ENCODE measurements around the gene FRMD4A. TPM values are rescaled to one million over a fixed set of nuclear protein-coding genes. Genes with fewer than 3 reads are reported as not detected.
A peak's percentile ranks its signal among the peaks of the same experiment; 100 is the strongest.
"Not testable (repeated sequence)": the region's sequence is repeated elsewhere in the genome, so short reads cannot be mapped to it uniquely, and the experiment has no call there.

Gene FRMD4A
- total RNA-seq, 2 donors from 2014 or later: 1.5 to 2.1 TPM

DNA sequence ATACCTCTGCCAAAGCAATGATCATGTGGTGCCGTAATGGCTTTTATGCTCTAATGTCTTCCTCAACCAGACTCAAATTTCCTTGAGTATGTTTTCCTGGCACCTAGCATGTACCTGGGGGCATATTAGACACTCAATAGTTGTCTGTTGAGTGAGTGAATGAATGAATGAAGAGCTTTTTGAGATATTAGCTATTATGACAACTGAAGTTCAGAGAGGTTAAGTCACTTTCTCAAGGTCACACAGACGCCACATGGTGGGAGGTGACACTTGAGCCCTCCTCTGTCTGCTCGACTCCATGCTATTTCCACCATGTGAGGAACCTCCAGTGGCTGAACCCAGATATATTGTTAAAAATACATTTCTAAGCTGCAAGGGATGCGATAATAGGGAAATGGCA is 611.9 kb downstream of the FRMD4A start:
- Mint-ChIP-seq H3K36me3 (no peaks in the 10 kb centered on the region), H3K9me3 (no peaks in the 10 kb centered on the region), H3K4me1 (ENCODE audit: low read depth in 2 of 2) (peaks cover 6 to 16% of the 10 kb centered on the region in 2 donors), H3K4me3 (no peak overlapping the region), H3K27me3 (peaks cover 22 to 29% of the 10 kb centered on the region in 2 donors), H3K27ac (no peak overlapping the region)
- DNase-seq (ENCODE audit: low spot score): no peak
- no peak for ATAC-seq

DNA sequence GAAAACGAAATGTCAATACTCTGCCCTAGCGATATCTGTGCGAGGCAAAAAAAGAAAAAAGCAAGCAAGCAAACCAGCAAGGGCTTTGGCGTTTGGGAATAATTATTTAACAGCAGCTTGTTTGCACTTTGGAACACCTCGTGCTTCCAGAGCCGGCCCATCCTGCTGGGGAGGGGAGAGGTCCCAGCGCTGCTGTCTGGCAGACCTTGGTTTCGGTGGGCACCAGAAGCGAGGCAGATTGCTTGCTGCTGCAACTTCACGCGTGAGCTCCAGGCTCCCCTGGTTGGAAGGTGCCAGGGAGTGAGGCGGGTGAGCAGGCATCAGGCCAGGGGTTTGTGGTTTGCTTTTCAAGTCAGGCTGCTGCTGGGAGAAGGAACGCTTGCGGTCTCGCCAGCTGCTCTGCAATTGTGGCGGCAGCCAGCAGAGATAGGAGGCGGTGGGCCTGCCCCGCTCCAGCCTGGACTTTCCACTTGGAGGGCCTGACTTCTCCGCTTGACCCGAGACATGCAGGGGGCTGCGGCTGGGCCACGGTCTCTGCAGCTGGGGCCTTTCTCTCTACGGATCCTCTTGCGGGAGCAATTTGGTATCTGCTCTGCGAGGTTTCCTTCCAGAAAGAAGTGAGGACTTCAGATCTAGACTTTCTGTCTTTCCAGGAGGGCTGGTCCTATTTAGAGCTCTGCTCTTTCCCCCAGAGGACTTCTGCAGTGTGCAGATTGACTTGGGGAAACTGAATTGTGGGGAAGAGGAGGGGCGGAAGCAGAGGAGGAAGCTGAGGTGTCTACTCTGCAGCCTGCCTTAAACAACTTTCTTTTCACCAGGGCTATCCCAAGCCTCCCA is 612.6 kb downstream of the FRMD4A start:
- peak overlapping the region; percentile 44 for H3K4me3 Mint-ChIP-seq

DNA sequence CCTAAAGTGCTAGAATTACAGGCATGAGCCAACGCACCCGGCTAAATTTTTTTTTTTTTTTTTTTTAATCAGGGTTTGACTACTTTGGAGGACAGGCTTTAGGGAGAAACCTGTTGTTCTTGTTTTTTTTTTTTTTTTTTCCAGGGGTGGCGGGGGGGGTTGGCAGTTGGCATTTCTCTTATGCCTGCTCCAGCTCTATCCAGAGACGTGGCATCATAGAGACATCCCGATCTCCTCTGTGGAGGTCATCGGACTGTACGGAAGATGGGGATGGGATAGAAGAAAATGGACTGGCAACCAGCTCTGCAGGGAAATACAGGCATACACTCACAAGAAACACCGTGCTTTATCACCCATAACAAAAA is 613.2 kb downstream of the FRMD4A start:
- peaks cover 12 to 21% of the 10 kb centered on the region in 2 donors for H3K27me3 Mint-ChIP-seq
- no peaks in the 10 kb centered on the region for H3K36me3 Mint-ChIP-seq
- peaks cover 6 to 18% of the 10 kb centered on the region in 2 donors for H3K4me1 Mint-ChIP-seq (ENCODE audit: low read depth in 2 of 2)
- peak overlapping the region; percentile 44 for H3K4me3 Mint-ChIP-seq
- no peaks in the 10 kb centered on the region for H3K9me3 Mint-ChIP-seq
- DNase-seq (ENCODE audit: low spot score) (no peak), ATAC-seq (no peak)
- no peak overlapping the region for H3K27ac Mint-ChIP-seq

More for the DNA sequence above, 612.6 kb downstream of the FRMD4A start:
- DNase-seq (ENCODE audit: low spot score): no peak
- Mint-ChIP-seq H3K4me1 (ENCODE audit: low read depth in 2 of 2) (peaks cover 6 to 13% of the 10 kb centered on the region in 2 donors), H3K36me3 (no peaks in the 10 kb centered on the region), H3K27ac (no peak overlapping the region), H3K27me3 (peaks cover 15 to 22% of the 10 kb centered on the region in 2 donors), H3K9me3 (no peaks in the 10 kb centered on the region)
- ATAC-seq: peak; percentile 35 to 66

GRCh38 chr10:13716081-13717071 is 614.3 kb downstream of the FRMD4A start:
- no peaks in the 10 kb centered on the region for H3K36me3 Mint-ChIP-seq
- H3K27me3 Mint-ChIP-seq: peaks cover 12 to 17% of the 10 kb centered on the region in 2 donors
- peaks cover 6 to 21% of the 10 kb centered on the region in 2 donors for H3K4me1 Mint-ChIP-seq (ENCODE audit: low read depth in 2 of 2)
- no peaks in the 10 kb centered on the region for H3K9me3 Mint-ChIP-seq
- no peak overlapping the region for H3K4me3 Mint-ChIP-seq
- H3K27ac Mint-ChIP-seq: no peak overlapping the region
- no peak for DNase-seq (ENCODE audit: low spot score)
- no peak for ATAC-seq

GRCh38 chr10:13715596-13715995 is 615.1 kb downstream of the FRMD4A start:
- not testable (repeated sequence) for H3K27ac Mint-ChIP-seq; H3K36me3 Mint-ChIP-seq; H3K9me3 Mint-ChIP-seq; ATAC-seq; DNase-seq (ENCODE audit: low spot score); H3K4me3 Mint-ChIP-seq
- Mint-ChIP-seq H3K4me1 (ENCODE audit: low read depth in 2 of 2) (peaks cover 6 to 21% of the 10 kb centered on the region in 2 donors), H3K27me3 (peaks cover 9 to 17% of the 10 kb centered on the region in 2 donors)

- Mint-ChIP-seq H3K4me3 (no peak overlapping the region), H3K9me3 (no peaks in the 10 kb centered on the region), H3K36me3 (no peaks in the 10 kb centered on the region), H3K4me1 (ENCODE audit: low read depth in 2 of 2) (peaks cover 6 to 21% of the 10 kb centered on the region in 2 donors), H3K27ac (no peak overlapping the region), H3K27me3 (peaks cover 4 to 17% of the 10 kb centered on the region in 2 donors)
- DNase-seq (ENCODE audit: low spot score): no peak
- no peak for ATAC-seq
Measured at GRCh38 chr10:13715100-13715499, 615.6 kb downstream of the FRMD4A start.

- ATAC-seq (peak; percentile 69 to 74), DNase-seq (ENCODE audit: low spot score) (no peak)
- Mint-ChIP-seq H3K36me3 (no peaks in the 10 kb centered on the region), H3K27ac (no peak overlapping the region), H3K4me1 (ENCODE audit: low read depth in 2 of 2) (peaks cover 5 to 15% of the 10 kb centered on the region in 2 donors), H3K27me3 (peaks cover 6 to 17% of the 10 kb centered on the region in 2 donors), H3K9me3 (no peaks in the 10 kb centered on the region), H3K4me3 (no peak overlapping the region)
Measured at GRCh38 chr10:13712837-13713581, 617.7 kb downstream of the FRMD4A start.

GRCh38 chr10:13712476-13712836 is 618.3 kb downstream of the FRMD4A start:
- no peak for DNase-seq (ENCODE audit: low spot score)
- no peak overlapping the region for H3K4me3 Mint-ChIP-seq
- H3K27ac Mint-ChIP-seq: no peak overlapping the region
- peaks cover 5 to 10% of the 10 kb centered on the region in 2 donors for H3K4me1 Mint-ChIP-seq (ENCODE audit: low read depth in 2 of 2)
- ATAC-seq: no peak
- peaks cover 6 to 13% of the 10 kb centered on the region in 2 donors for H3K27me3 Mint-ChIP-seq
- no peaks in the 10 kb centered on the region for H3K36me3 Mint-ChIP-seq
- H3K9me3 Mint-ChIP-seq: no peaks in the 10 kb centered on the region

DNA sequence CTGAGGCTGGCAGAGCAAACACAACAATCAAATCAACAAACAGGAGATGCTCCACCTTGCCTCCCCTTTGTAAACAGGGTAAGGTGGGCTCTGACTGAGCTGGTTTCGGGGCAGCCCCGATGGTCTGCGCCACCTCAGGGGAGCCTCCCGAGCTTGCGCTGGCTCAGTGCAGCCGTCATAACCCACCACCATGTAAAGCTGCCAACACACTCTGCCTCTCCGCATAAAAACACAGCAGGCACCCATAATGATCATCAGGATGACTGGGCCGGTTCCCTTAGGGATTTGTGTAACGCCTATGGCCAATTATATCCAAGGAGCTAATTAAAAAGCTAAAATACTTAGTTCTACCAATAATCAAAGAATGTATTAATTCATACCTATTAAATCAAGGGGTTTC is 619.4 kb downstream of the FRMD4A start:
- no peak overlapping the region for H3K27ac Mint-ChIP-seq
- H3K4me3 Mint-ChIP-seq: no peak overlapping the region
- no peak for ATAC-seq

DNA sequence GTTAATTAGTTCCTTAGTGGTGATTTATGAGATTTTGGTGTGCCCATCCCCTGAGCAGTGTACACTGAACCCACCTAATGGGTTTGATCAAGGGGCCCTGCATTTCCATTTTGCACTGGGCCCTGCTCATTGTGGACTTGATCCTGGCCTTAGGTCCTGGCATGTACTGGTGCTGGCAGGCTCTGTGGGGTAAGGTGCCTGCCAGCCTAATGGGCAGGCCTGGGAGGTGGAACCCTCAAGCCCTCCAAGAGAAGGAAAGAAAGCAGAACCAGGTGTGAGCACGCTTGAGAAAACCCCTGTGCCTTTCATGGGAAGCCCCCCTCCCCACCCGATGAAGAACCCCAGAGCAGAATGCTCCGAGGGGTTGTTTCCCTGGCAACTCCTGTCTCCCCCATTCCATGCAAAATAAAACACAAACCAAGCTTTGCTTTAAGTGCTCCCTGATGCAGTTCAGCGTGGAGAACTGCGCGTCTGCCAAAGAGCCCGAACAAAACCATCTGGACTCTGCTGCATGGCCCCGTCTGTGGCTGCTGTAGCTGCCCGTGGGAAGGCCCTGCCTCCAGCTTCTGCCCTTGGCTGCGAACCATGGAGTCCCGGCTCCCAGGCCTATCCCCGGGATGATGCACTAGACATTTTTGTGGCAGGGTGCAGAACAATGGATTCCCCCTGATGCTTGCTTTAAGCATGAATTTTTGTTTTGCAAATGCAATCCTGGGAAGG is 620.6 kb downstream of the FRMD4A start:
- Mint-ChIP-seq H3K36me3 (no peaks in the 10 kb centered on the region), H3K4me1 (ENCODE audit: low read depth in 2 of 2) (peaks cover 5 to 17% of the 10 kb centered on the region in 2 donors), H3K9me3 (no peaks in the 10 kb centered on the region), H3K27me3 (peaks cover 22 to 26% of the 10 kb centered on the region in 2 donors), H3K27ac (no peak overlapping the region), H3K4me3 (no peak overlapping the region)
- no peak for DNase-seq (ENCODE audit: low spot score)
- ATAC-seq: no peak

More for the DNA sequence above, 619.4 kb downstream of the FRMD4A start:
- Mint-ChIP-seq H3K27me3 (peaks cover 18% of the 10 kb centered on the region in 2 donors), H3K4me1 (ENCODE audit: low read depth in 2 of 2) (peaks cover 5 to 17% of the 10 kb centered on the region in 2 donors), H3K9me3 (no peaks in the 10 kb centered on the region), H3K36me3 (no peaks in the 10 kb centered on the region)
- no peak for DNase-seq (ENCODE audit: low spot score)

DNA sequence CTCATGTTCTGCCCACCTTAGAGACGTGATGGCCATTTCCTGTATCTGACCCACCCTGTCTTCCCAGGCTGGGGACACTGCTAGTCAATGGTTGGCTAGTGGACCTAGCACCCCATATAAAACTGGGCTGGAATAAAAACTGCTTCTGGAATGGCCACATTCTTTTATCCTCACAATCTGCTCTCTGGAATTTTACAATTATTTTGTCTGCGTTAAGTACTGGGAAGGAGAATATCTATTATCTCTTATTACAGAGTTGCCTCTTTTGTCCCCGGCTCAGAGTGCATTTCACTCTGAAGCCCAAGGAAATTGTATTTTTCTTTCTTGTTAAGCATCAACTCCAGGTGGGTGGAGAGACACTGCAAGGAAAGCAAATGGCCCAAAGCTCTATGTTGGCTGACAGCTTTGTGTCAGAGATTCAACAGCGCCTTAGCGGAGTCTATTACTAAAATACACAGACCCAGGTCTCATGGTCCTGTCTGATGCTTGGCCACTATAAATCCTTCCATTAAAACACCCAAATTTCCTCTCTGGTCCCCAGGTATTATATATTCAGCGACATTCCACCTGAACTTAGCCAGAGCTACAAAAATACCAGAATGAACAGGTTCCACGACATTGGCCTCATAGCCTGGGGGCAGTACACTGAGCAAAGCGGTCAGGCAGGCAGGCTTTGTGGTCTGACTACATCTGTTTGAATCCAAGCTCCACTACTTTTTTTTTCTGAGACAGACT is 622.3 kb downstream of the FRMD4A start:
- ATAC-seq: no peak
- peaks cover 5 to 17% of the 10 kb centered on the region in 2 donors for H3K4me1 Mint-ChIP-seq (ENCODE audit: low read depth in 2 of 2)
- H3K4me3 Mint-ChIP-seq: no peak overlapping the region
- H3K27ac Mint-ChIP-seq: no peak overlapping the region
- no peaks in the 10 kb centered on the region for H3K36me3 Mint-ChIP-seq
- no peaks in the 10 kb centered on the region for H3K9me3 Mint-ChIP-seq
- DNase-seq (ENCODE audit: low spot score): no peak
- peaks cover 27 to 38% of the 10 kb centered on the region in 2 donors for H3K27me3 Mint-ChIP-seq

DNA sequence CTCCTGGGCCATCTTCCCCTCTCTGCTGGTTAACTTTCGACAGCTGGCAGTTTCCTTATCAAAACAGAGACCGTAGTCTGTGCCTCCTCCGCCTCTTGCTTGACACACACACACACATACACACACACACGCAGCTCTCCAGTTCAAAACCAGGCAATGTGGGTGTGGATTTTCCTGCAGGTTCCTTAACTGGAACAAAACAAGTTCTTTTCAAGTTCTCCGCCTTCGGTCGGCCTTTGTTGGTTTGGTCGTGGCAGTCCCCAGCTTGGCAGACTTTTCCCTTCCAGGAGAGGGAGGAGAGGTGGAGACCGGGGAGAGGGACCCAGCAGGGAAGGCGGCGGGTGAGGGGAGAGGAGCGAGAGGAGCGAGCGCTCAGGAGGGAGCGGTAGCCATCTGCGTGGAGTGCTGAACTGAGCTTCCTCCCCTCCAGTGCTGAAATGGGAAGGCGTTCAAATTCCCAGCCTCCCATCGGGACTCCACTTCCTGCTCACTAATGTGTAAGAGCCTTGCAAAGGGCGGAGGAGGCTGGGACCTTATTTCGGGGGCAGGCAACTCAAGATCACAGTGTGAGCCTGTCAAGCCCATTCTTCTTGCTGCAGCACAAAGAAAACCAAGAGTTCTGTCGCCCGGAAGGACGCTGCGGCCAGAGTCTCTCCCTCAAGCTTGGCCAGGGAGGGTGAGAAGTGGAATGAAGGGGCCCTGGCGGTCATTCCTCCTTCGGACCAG is 623.4 kb downstream of the FRMD4A start:
- Mint-ChIP-seq H3K4me1 (ENCODE audit: low read depth in 2 of 2) (peaks cover 5 to 8% of the 10 kb centered on the region in 2 donors), H3K27ac (no peak overlapping the region), H3K27me3 (peaks cover 30 to 41% of the 10 kb centered on the region in 2 donors), H3K4me3 (no peak overlapping the region), H3K36me3 (no peaks in the 10 kb centered on the region), H3K9me3 (no peaks in the 10 kb centered on the region)
- DNase-seq (ENCODE audit: low spot score) (no peak), ATAC-seq (peak in 1 of 2 donors; percentile 33)
